ENCODE measurements around the gene GLT8D1.
A peak's percentile ranks its signal among the peaks of the same experiment; 100 is the strongest.

The GLT8D1 gene

GRCh38 chr3:52722491-52722890, 16.9 kb upstream of the GLT8D1 start:
- TF ChIP-seq CTCF (IDR thresholded peaks at IDR 0.05; ENCODE audit: low read length, missing control alignments) = no peak
- DNase-seq (ENCODE audit: low read depth) = no peak
- H3K4me3 ChIP-seq (replicated peaks; ENCODE audit: low read depth, low read length) = no peak overlapping the region

GRCh38 chr3:52721730-52722008, 16.1 kb upstream of the GLT8D1 start:
- TF ChIP-seq CTCF (IDR thresholded peaks at IDR 0.05; ENCODE audit: low read length, missing control alignments) = no peak
- no peak for DNase-seq (ENCODE audit: low read depth)
- H3K4me3 ChIP-seq (replicated peaks; ENCODE audit: low read depth, low read length) = no peak overlapping the region

GRCh38 chr3:52721002-52721729, 15.6 kb upstream of the GLT8D1 start:
- DNase-seq (ENCODE audit: low read depth) = peak; percentile 18
- TF ChIP-seq CTCF (IDR thresholded peaks at IDR 0.05; ENCODE audit: low read length, missing control alignments) = no peak

GRCh38 chr3:52719618-52720017, 14.0 kb upstream of the GLT8D1 start:
- no peak overlapping the region for H3K4me3 ChIP-seq (replicated peaks; ENCODE audit: low read depth, low read length)
- TF ChIP-seq CTCF (IDR thresholded peaks at IDR 0.05; ENCODE audit: low read length, missing control alignments) = no peak
- DNase-seq (ENCODE audit: low read depth) = no peak

More at GRCh38 chr3:52721002-52721729, 15.6 kb upstream of the GLT8D1 start:
- no peak overlapping the region for H3K4me3 ChIP-seq (replicated peaks; ENCODE audit: low read depth, low read length)

- no peak for DNase-seq (ENCODE audit: low read depth)
- H3K4me3 ChIP-seq (replicated peaks; ENCODE audit: low read depth, low read length) = no peak overlapping the region
- TF ChIP-seq CTCF (IDR thresholded peaks at IDR 0.05; ENCODE audit: low read length, missing control alignments) = no peak
Measured at GRCh38 chr3:52715714-52716305, 10.2 kb upstream of the GLT8D1 start.

- DNase-seq (ENCODE audit: low read depth) = no peak
- no peak overlapping the region for H3K4me3 ChIP-seq (replicated peaks; ENCODE audit: low read depth, low read length)
- TF ChIP-seq CTCF (IDR thresholded peaks at IDR 0.05; ENCODE audit: low read length, missing control alignments) = no peak
Measured at GRCh38 chr3:52714335-52715302, 9.0 kb upstream of the GLT8D1 start.

Measured in fibroblast of pulmonary artery (primary cell).